K562 (cell line): ENCODE results near the gene CDC42EP1. TPM values are rescaled to one million over a fixed set of nuclear protein-coding genes. Genes with fewer than 3 reads are reported as not detected.

ENCODE experiments used
- E2F6 ChIP-seq, 2 experiments: IDR thresholded peaks; 2 replicates each; pipeline ENCODE4 v1.6.1; 2011; ENCODE audit warnings: borderline replicate concordance in 1 of 2, control low read depth in 1 of 2, low read depth in 1 of 2, low read length in 1 of 2, mild to moderate bottlenecking in 1 of 2, mixed read lengths in 1 of 2, moderate library complexity in 1 of 2; ENCODE audit not compliant: insufficient read depth in 1 of 2, insufficient read length in 1 of 2, poor library complexity in 1 of 2, severe bottlenecking in 1 of 2; ENCODE audit errors: extremely low read depth in 1 of 2
- EHMT2 ChIP-seq: fragments of 450-650 bp; IDR thresholded peaks from 2 replicates; pipeline ENCODE4 v1.6.1; 2018; ENCODE audit warnings: antibody characterized with exemption
- FOXP4 ChIP-seq: sonication (generic); formaldehyde crosslinking; IDR thresholded peaks from 2 replicates; pipeline ENCODE4 v1.8.0; 2022; ENCODE audit warnings: mild to moderate bottlenecking, missing genetic modification reagents, borderline replicate concordance
- NFXL1 ChIP-seq: fragments of 450-650 bp; formaldehyde crosslinking; IDR thresholded peaks from 2 replicates; pipeline ENCODE4 v1.4.0; 2021; ENCODE audit warnings: mild to moderate bottlenecking
- PHB ChIP-seq: fragments of 250-450 bp; sonication (Bioruptor Pico); IDR thresholded peaks from 2 replicates; pipeline ENCODE4 v1.5.0; 2021
- SOX6 ChIP-seq: fragments of 450-650 bp; IDR thresholded peaks from 2 replicates; pipeline ENCODE4 v1.6.1; 2014; ENCODE audit warnings: mild to moderate bottlenecking
- SP1 ChIP-seq: sonication (generic); formaldehyde crosslinking; IDR thresholded peaks from 2 replicates; pipeline ENCODE4 v1.8.1; 2022; ENCODE audit warnings: mild to moderate bottlenecking, missing genetic modification reagents
- SP2 ChIP-seq: IDR thresholded peaks from 2 replicates; pipeline ENCODE4 v1.6.1; 2011; ENCODE audit warnings: mild to moderate bottlenecking, low read depth, low read length, moderate library complexity; ENCODE audit not compliant: poor library complexity, severe bottlenecking; ENCODE audit errors: extremely low read depth
- SRSF7 ChIP-seq: fragments of 200-400 bp; formaldehyde crosslinking; optimal IDR thresholded peaks from 2 replicates; pipeline ENCODE3; 2017; ENCODE audit warnings: mild to moderate bottlenecking, low read depth, low read length
- TARDBP ChIP-seq: fragments of 450-650 bp; IDR thresholded peaks from 2 replicates; pipeline ENCODE4 v1.6.1; 2016
- TEAD1 ChIP-seq, 2 experiments: fragments of 450-650 bp in 1 of 2; sonication (generic) in 1 of 2; formaldehyde crosslinking; IDR thresholded peaks; 2 replicates each; pipeline versions ENCODE4 v1.4.0 to v1.8.0; 2020 to 2022; ENCODE audit warnings: mild to moderate bottlenecking in 2 of 2, missing genetic modification reagents in 1 of 2
- ZNF354B ChIP-seq: fragments of 250-450 bp; sonication (Bioruptor Pico); IDR thresholded peaks from 2 replicates; pipeline ENCODE4 v1.4.0; 2020
- ZNF609 ChIP-seq: sonication (generic); formaldehyde crosslinking; IDR thresholded peaks from 2 replicates; pipeline ENCODE4 v1.8.1; 2023; ENCODE audit warnings: missing genetic modification reagents, mild to moderate bottlenecking, borderline replicate concordance
- polyA plus RNA-seq, 8 experiments: library from polyadenylated mRNA; depleted of rRNA in 4 of 8; stranded (reverse) in 5 of 8; unstranded in 3 of 8; fragments of >200 nt; fragmentation: Nextera tagmentation in 2 of 8; fragmentation: Illumina TruSeq in 1 of 8; extraction: Ambion mirVana in 2 of 8; extraction: Trizol in 1 of 8; gene quantifications; 2 replicates each; pipeline versions ENCODE4 v1.2.1 to v1.2.3, GENCODE V29; 2011 to 2014; ENCODE audit warnings: inconsistent platforms in 1 of 8, missing spikeins in 1 of 8
- total RNA-seq, 7 experiments: library from RNA; depleted of rRNA in 6 of 7; stranded (reverse); fragments of >200 nt in 6 of 7; fragmentation: Illumina TruSeq in 2 of 7; extraction: Trizol in 2 of 7; gene quantifications; 2 replicates each; pipeline versions ENCODE4 v1.2.1 to v1.2.3, GENCODE V29; 2011 to 2021; ENCODE audit warnings: low replicate concordance in 1 of 7
- TF ChIP-seq, protein P1 (sequence below), 2 experiments: fragments of 450-650 bp; IDR thresholded peaks; 2 replicates each; pipeline ENCODE4 v1.6.1; 2016
- TF ChIP-seq, protein P2 (sequence below): fragments of 450-650 bp; IDR thresholded peaks from 2 replicates; pipeline ENCODE4 v1.6.1; 2017; ENCODE audit warnings: mild to moderate bottlenecking, moderate library complexity

The CDC42EP1 gene
- total and polyA plus RNA-seq, 9 of the 15 experiments (the other 6 are each of a cell fraction or from before 2014, with no cell fraction given): 0.67 to 70.2 (median 7.3) TPM

DNA sequence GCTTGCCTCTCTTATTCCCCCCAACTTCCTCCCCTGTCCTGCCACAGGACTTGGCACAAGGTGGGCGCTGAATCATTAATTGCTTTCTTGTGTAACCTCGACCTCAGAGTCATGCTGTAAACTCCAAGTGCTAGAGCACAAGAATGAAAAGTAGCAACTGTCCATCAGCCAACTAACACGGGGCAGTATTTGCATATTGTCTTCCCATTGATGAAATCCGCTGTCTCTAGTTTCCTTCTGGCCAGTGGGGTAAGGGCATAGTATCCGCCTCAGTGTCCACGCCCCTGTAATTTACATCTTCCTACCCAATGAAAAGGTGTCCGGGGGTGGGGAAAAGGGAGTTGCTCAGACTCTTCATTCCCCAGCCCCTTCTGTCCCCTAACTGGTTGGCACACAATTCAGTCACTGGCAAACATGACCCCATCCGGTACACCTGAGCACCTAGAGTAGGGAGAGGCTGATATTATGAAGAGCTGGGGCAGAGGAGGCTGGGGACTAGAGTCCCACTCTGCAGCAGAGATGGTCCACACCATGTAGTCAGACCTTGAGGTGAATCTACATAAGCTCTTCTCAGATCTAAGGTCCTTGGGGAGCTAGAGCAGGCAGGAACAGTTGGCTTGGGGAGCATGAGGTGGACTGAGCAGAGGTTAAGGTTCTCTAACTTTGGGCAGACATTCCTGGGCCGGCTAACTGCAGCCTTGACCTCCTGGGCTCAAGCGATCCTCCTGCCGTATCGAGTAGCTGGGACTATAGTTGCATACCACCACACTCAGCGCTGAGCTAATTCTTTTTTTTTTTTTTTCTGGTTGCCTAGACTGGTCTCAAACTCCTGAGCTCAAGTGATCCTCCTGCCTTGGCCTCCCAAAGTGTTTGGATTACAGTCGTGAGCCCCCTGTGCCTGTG lies 41.5 kb downstream of the CDC42EP1 start (continued):
- TF ChIP-seq FOXP4 (CRISPR knock-in tag) (no peak), ZNF609 (no peak), TEAD1 (CRISPR knock-in tag; IDR thresholded peaks at IDR 0.05) (0 out of 4 replicates have a peak, but pooled peaks of 1 of the 2 experiments have one; percentile 30), PHB (CRISPR knock-in tag) (no peak), SRSF7 (no peak), NFXL1 (CRISPR knock-in tag) (no peak), SP2 (peak; percentile 58), EHMT2 (no peak), ZNF354B (CRISPR knock-in tag) (no peak), SP1 (0 out of 2 replicates have a peak, but pooled peaks have one; percentile 28), SOX6 (no peak), TARDBP (no peak), E2F6 (IDR thresholded peaks at IDR 0.05; ENCODE audit: borderline replicate concordance in 1 of 2, extremely low read depth in 1 of 2, insufficient read depth in 1 of 2, insufficient read length in 1 of 2, low read depth in 1 of 2, low read length in 1 of 2, poor library complexity in 1 of 2, severe bottlenecking in 1 of 2) (no peak)
- TF ChIP-seq, protein P1, sequence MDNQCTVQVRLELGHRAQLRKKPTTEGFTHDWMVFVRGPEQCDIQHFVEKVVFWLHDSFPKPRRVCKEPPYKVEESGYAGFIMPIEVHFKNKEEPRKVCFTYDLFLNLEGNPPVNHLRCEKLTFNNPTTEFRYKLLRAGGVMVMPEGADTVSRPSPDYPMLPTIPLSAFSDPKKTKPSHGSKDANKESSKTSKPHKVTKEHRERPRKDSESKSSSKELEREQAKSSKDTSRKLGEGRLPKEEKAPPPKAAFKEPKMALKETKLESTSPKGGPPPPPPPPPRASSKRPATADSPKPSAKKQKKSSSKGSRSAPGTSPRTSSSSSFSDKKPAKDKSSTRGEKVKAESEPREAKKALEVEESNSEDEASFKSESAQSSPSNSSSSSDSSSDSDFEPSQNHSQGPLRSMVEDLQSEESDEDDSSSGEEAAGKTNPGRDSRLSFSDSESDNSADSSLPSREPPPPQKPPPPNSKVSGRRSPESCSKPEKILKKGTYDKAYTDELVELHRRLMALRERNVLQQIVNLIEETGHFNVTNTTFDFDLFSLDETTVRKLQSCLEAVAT (IDR thresholded peaks at IDR 0.05): no peak
- TF ChIP-seq, protein P2, sequence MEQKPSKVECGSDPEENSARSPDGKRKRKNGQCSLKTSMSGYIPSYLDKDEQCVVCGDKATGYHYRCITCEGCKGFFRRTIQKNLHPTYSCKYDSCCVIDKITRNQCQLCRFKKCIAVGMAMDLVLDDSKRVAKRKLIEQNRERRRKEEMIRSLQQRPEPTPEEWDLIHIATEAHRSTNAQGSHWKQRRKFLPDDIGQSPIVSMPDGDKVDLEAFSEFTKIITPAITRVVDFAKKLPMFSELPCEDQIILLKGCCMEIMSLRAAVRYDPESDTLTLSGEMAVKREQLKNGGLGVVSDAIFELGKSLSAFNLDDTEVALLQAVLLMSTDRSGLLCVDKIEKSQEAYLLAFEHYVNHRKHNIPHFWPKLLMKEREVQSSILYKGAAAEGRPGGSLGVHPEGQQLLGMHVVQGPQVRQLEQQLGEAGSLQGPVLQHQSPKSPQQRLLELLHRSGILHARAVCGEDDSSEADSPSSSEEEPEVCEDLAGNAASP: no peak
